Fibroblast of villous mesenchyme (primary cell): ENCODE results near the gene MUC12. TPM values are rescaled to one million over a fixed set of nuclear protein-coding genes. Genes with fewer than 3 reads are reported as not detected.

ENCODE experiments used
- DNase-seq: peaks from one replicate; pipeline ENCODE4 v3.0.0-alpha.2; 2010; ENCODE audit warnings: low read depth
- H3K4me3 ChIP-seq: 2 replicates; pipeline ENCODE4 v1.5.1; 2011; ENCODE audit warnings: low read depth, mild to moderate bottlenecking, low read length
- total RNA-seq: library from RNA; depleted of rRNA; stranded (reverse); fragments of >200 nt; gene quantifications from 2 replicates; pipeline ENCODE4 v1.2.3, GENCODE V29; 2012
- TF ChIP-seq, protein P1 (sequence below): IDR thresholded peaks from 2 replicates; pipeline ENCODE4 v1.5.1; 2012; ENCODE audit warnings: low read depth, mild to moderate bottlenecking, low read length; ENCODE audit not compliant: insufficient read depth

MUC12 gene
- total RNA-seq, 1 donor = not detected

- no peak for DNase-seq
- H3K4me3 ChIP-seq = no peak overlapping the region
- TF ChIP-seq, protein P1, sequence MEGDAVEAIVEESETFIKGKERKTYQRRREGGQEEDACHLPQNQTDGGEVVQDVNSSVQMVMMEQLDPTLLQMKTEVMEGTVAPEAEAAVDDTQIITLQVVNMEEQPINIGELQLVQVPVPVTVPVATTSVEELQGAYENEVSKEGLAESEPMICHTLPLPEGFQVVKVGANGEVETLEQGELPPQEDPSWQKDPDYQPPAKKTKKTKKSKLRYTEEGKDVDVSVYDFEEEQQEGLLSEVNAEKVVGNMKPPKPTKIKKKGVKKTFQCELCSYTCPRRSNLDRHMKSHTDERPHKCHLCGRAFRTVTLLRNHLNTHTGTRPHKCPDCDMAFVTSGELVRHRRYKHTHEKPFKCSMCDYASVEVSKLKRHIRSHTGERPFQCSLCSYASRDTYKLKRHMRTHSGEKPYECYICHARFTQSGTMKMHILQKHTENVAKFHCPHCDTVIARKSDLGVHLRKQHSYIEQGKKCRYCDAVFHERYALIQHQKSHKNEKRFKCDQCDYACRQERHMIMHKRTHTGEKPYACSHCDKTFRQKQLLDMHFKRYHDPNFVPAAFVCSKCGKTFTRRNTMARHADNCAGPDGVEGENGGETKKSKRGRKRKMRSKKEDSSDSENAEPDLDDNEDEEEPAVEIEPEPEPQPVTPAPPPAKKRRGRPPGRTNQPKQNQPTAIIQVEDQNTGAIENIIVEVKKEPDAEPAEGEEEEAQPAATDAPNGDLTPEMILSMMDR = no peak
Observed at GRCh38 chr7:100959894-100960293, 9.5 kb upstream of the MUC12 start.

DNA sequence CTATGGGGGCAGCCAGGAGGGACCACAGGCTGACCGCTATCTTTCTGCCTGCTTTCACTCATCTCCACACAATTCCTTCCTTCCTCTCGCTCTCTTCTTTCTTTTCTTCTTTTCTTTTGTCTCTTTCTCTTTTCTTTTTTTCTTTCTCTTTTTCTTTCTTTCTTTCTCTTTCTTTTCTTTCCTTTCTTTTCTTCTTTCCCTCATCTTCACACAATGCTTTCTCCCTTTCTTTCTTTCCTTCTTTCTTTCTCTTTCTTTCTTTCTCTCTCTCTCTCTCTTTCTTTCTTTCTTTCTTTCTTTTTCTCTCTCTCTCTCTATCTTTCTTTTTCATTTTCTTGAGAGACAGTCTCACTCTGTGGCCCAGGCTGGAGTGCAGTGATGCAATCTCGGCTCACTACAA, 6.8 kb upstream of the MUC12 start:
- DNase-seq = no peak
- no peak overlapping the region for H3K4me3 ChIP-seq

GRCh38 chr7:100963386-100963785, 6.0 kb upstream of the MUC12 start:
- no peak for DNase-seq
- TF ChIP-seq, protein P1 = no peak
- no peak overlapping the region for H3K4me3 ChIP-seq

More for the DNA sequence above, 6.8 kb upstream of the MUC12 start:
- TF ChIP-seq, protein P1 = no peak

- DNase-seq = no peak
- TF ChIP-seq, protein P1 = no peak
- H3K4me3 ChIP-seq = no peak overlapping the region
Observed at GRCh38 chr7:100963874-100964273, 5.5 kb upstream of the MUC12 start.

- DNase-seq = no peak
- no peak overlapping the region for H3K4me3 ChIP-seq
- TF ChIP-seq, protein P1 = no peak
Observed at GRCh38 chr7:100964630-100965029, 4.7 kb upstream of the MUC12 start.

DNA sequence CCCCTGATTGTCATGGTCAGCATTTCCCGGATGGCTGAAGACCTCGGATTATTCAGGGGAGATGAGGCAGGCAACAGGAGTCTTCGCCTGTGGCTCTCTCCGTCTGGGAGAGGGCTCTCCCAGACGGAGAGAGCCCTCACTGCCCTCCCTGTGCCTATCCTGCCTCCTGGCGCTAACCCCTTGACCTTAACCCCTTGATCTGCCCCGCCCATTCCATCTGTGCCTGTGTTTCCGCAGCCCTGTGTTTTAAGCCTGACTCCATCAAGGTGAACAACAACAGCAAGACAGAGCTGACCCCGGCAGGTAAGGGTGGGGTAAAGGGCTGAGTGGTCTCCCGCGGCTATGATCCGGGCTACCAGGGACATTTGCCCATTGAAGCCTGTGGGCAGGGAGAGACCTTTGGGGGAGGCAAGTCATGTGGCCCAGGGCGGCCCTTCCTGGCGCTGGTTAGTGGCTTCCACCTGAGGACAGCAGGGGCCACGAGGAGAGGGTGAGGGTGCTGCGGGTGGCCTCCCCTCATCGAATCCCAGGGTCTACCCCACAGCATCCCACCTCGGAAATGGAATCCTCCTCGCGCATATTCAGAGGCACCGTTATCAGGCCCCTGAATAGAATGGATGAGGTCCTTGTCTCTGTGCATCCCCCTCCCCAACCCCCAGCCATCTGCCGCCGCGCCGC, 4.2 kb upstream of the MUC12 start:
- TF ChIP-seq, protein P1 = no peak
- H3K4me3 ChIP-seq = peak overlapping the region; percentile 35
- DNase-seq = no peak
